Tibial nerve (tissue), 4 donors: ENCODE data around the gene CREG2. TPM values are rescaled to one million over a fixed set of nuclear protein-coding genes. Genes with fewer than 3 reads are reported as not detected.
A peak's percentile ranks its signal among the peaks of the same experiment; 100 is the strongest.

Experiments
- DNase-seq, 2 donors: peaks; one replicate each; pipeline ENCODE4 v3.0.0-alpha.2; 2019; ENCODE audit warnings: low spot score in 2 of 2
- H3K27ac ChIP-seq, 4 donors: fragments of 200-600 bp; sonication (generic) in 3 of 4; one replicate each; pipeline ENCODE4 v1.5.1; 2017 to 2019; ENCODE audit warnings: mild to moderate bottlenecking in 1 of 4
- H3K27me3 ChIP-seq, 2 donors: fragments of 200-600 bp; sonication (generic) in 1 of 2; one replicate each; pipeline versions ENCODE4 v1.5.1 to v1.6.0; 2017 to 2019
- H3K36me3 ChIP-seq, 3 donors: fragments of 200-600 bp; sonication (generic); one replicate each; pipeline ENCODE4 v1.5.1; 2018 to 2019
- H3K4me1 ChIP-seq, 4 donors: fragments of 200-600 bp; sonication (generic) in 3 of 4; one replicate each; pipeline ENCODE4 v1.5.1; 2017 to 2019
- H3K4me3 ChIP-seq, 4 donors: fragments of 200-600 bp; sonication (generic) in 3 of 4; one replicate each; pipeline ENCODE4 v1.5.1; 2017 to 2019; ENCODE audit warnings: mild to moderate bottlenecking in 1 of 4, moderate library complexity in 1 of 4
- H3K9me3 ChIP-seq, 4 donors: fragments of 200-600 bp; sonication (generic) in 3 of 4; one replicate each; pipeline ENCODE4 v1.5.1; 2017 to 2019
- EP300 ChIP-seq, 2 donors: sonication (generic); formaldehyde crosslinking; IDR thresholded peaks; one replicate each; pipeline ENCODE4 v1.6.1; 2017; ENCODE audit warnings: antibody characterized with exemption in 2 of 2, mild to moderate bottlenecking in 1 of 2
- POLR2A ChIP-seq, 2 donors: fragments of 450-650 bp; IDR thresholded peaks; one replicate each; pipeline ENCODE4 v1.6.1; 2017; ENCODE audit warnings: antibody characterized with exemption in 2 of 2, mild to moderate bottlenecking in 2 of 2, moderate library complexity in 2 of 2
- WGBS, 2 donors: methylation state at CpG; one replicate each; pipeline ENCODE4 v1.1.5; 2018; 5-methylcytosine and 5-hydroxymethylcytosine counted together
- total RNA-seq, 4 donors: library from RNA; depleted of rRNA; stranded (reverse); fragments of >200 nt; gene quantifications; one replicate each; pipeline ENCODE4 v1.1.0, GENCODE V29; 2016
- TF ChIP-seq, protein P1 (sequence below), 5 experiments: fragments of 200-600 bp in 3 of 5; fragments of 450-650 bp in 2 of 5; sonication (generic) in 3 of 5; IDR thresholded peaks; one replicate each; pipeline ENCODE4 v1.5.1; 2016 to 2019; ENCODE audit warnings: antibody characterized with exemption in 5 of 5, mild to moderate bottlenecking in 3 of 5, moderate library complexity in 2 of 5

CREG2 gene
- total RNA-seq, 4 donors from 2014 or later, result not detected

- no peaks in the 10 kb centered on the region for H3K36me3 ChIP-seq
- peak within 1 kb of the TSS; percentile 88 to 98 (median 91) for H3K27ac ChIP-seq
- no peaks in the 10 kb centered on the region for H3K9me3 ChIP-seq
- DNase-seq, result peak; percentile 80 to 87
- H3K4me3 ChIP-seq, result peak within 1 kb of the TSS; percentile 65 to 100 (median 93)
- H3K4me1 ChIP-seq, result peaks cover 0 to 51% (median 31%) of the 10 kb centered on the region in 4 donors
- peak; percentile 92 to 93 for TF ChIP-seq POLR2A (IDR thresholded peaks at IDR 0.05)
- peak; percentile 56 to 97 for TF ChIP-seq EP300 (IDR thresholded peaks at IDR 0.05)
- TF ChIP-seq, protein P1, sequence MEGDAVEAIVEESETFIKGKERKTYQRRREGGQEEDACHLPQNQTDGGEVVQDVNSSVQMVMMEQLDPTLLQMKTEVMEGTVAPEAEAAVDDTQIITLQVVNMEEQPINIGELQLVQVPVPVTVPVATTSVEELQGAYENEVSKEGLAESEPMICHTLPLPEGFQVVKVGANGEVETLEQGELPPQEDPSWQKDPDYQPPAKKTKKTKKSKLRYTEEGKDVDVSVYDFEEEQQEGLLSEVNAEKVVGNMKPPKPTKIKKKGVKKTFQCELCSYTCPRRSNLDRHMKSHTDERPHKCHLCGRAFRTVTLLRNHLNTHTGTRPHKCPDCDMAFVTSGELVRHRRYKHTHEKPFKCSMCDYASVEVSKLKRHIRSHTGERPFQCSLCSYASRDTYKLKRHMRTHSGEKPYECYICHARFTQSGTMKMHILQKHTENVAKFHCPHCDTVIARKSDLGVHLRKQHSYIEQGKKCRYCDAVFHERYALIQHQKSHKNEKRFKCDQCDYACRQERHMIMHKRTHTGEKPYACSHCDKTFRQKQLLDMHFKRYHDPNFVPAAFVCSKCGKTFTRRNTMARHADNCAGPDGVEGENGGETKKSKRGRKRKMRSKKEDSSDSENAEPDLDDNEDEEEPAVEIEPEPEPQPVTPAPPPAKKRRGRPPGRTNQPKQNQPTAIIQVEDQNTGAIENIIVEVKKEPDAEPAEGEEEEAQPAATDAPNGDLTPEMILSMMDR (IDR thresholded peaks at IDR 0.05), result peak in 3 of 5 experiments; percentile 12 to 62 (median 61)
- H3K27me3 ChIP-seq, result no peaks in the 10 kb centered on the region
- 8 to 10% methylated on average over 22 to 34 of the region's 76 CpGs for WGBS, 2 donors
These were observed 78.7 kb downstream of the CREG2 start, which contains the start of gene RNF149 for GRCh38 chr2:101308432-101309210. RNF149 (minus strand) TSS chr2:101308701; CDS start chr2:101308588, 113 bp downstream.

GRCh38 chr2:101307950-101308431, 79.3 kb downstream of the CREG2 start:
- WGBS, 2 donors, result 0 to 1% methylated on average over 5 to 15 of the region's 57 CpGs
- Histone ChIP-seq H3K36me3 (no peaks in the 10 kb centered on the region), H3K4me1 (peaks cover 0 to 56% (median 33%) of the 10 kb centered on the region in 4 donors), H3K4me3 (peak overlapping the region; percentile 65 to 100 (median 93)), H3K27me3 (no peaks in the 10 kb centered on the region), H3K27ac (peak overlapping the region; percentile 88 to 98 (median 91)), H3K9me3 (no peaks in the 10 kb centered on the region)
- TF ChIP-seq, protein P1 (IDR thresholded peaks at IDR 0.05), result no peak
- TF ChIP-seq POLR2A (IDR thresholded peaks at IDR 0.05), result no peak
- TF ChIP-seq EP300 (IDR thresholded peaks at IDR 0.05), result no peak
- DNase-seq, result no peak

DNA sequence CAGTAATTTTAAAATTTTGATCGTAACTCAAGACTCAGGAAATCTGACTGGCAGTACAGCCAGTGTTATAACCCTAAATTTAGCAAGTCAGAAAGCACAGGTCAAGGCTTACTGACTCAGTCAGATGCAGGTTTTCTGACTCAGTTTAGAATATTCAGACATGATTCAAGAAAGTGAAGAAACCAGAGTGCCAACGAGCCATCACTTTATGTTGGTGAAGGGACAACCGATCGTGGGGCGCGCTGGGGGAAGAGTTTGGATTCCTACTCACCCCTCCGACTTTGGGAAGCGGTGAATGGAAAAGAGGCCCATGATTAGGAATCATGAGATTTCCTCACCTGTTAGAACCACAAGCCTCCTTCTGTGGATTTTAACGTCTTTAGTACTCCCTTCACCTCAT, 79.8 kb downstream of the CREG2 start:
- H3K27ac ChIP-seq, result peak overlapping the region; percentile 88 to 98 (median 91)
- no peaks in the 10 kb centered on the region for H3K9me3 ChIP-seq
- H3K4me3 ChIP-seq, result peak overlapping the region; percentile 65 to 100 (median 93)
- TF ChIP-seq, protein P1 (IDR thresholded peaks at IDR 0.05), result no peak
- TF ChIP-seq POLR2A (IDR thresholded peaks at IDR 0.05) (no peak), EP300 (IDR thresholded peaks at IDR 0.05) (no peak)
- 29 to 48% methylated on average over 9 of the region's 9 CpGs for WGBS, 2 donors
- no peaks in the 10 kb centered on the region for H3K27me3 ChIP-seq
- peaks cover 0 to 56% (median 33%) of the 10 kb centered on the region in 4 donors for H3K4me1 ChIP-seq
- no peak for DNase-seq
- no peaks in the 10 kb centered on the region for H3K36me3 ChIP-seq

GRCh38 chr2:101306410-101306809, 80.9 kb downstream of the CREG2 start:
- Histone ChIP-seq H3K9me3 (no peaks in the 10 kb centered on the region), H3K4me3 (peak overlapping the region; percentile 65 to 100 (median 93)), H3K27ac (peak overlapping the region in 3 of 4 donors; percentile 88 to 98 (median 94)), H3K27me3 (no peaks in the 10 kb centered on the region), H3K4me1 (peaks cover 0 to 66% (median 33%) of the 10 kb centered on the region in 4 donors), H3K36me3 (no peaks in the 10 kb centered on the region)
- TF ChIP-seq EP300 (IDR thresholded peaks at IDR 0.05) (no peak), POLR2A (IDR thresholded peaks at IDR 0.05) (no peak)
- TF ChIP-seq, protein P1 (IDR thresholded peaks at IDR 0.05), result no peak
- 49 to 55% methylated on average over 7 of the region's 7 CpGs for WGBS, 2 donors
- no peak for DNase-seq
